ENCODE measurements around the gene TCF4.

DNA sequence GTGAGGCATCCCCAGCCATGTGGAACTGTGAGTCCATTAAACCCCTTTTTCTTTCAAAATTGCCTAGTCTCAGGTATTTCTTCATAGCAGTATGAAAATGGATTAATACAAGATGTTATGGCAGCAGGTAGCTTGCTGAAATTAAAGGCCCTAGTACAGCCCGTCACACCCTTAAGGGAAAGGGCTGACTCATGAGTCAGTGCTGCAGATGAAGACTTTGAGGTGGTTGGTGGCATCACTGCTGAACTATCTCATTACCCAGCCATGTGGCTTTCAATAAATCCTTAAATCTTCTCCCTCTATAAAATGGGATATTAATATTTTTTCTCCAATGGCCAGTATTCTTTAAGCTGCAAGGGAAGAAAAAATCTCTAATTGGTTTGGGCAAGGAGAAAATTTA, 402.6 kb downstream of the TCF4 start:
- TF ChIP-seq ZFX (IDR thresholded peaks at IDR 0.05) (no peak), POLR2A (IDR thresholded peaks at IDR 0.05; ENCODE audit: borderline replicate concordance, extremely low read depth, insufficient read depth, insufficient read length) (no peak), EZH2 (IDR thresholded peaks at IDR 0.05) (no peak), SIN3A (IDR thresholded peaks at IDR 0.05; ENCODE audit: low read depth) (no peak)
- TF ChIP-seq, protein P1, sequence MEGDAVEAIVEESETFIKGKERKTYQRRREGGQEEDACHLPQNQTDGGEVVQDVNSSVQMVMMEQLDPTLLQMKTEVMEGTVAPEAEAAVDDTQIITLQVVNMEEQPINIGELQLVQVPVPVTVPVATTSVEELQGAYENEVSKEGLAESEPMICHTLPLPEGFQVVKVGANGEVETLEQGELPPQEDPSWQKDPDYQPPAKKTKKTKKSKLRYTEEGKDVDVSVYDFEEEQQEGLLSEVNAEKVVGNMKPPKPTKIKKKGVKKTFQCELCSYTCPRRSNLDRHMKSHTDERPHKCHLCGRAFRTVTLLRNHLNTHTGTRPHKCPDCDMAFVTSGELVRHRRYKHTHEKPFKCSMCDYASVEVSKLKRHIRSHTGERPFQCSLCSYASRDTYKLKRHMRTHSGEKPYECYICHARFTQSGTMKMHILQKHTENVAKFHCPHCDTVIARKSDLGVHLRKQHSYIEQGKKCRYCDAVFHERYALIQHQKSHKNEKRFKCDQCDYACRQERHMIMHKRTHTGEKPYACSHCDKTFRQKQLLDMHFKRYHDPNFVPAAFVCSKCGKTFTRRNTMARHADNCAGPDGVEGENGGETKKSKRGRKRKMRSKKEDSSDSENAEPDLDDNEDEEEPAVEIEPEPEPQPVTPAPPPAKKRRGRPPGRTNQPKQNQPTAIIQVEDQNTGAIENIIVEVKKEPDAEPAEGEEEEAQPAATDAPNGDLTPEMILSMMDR (IDR thresholded peaks at IDR 0.05 in 2 of 3, conservative IDR thresholded peaks at IDR 0.05 in 1 of 3; ENCODE audit: borderline replicate concordance in 1 of 3, insufficient read depth in 1 of 3, low read depth in 2 of 3, low read length in 2 of 3) = no peak
